ENCODE measurements around the gene FSTL4. TPM values are rescaled to one million over a fixed set of nuclear protein-coding genes. Genes with fewer than 3 reads are reported as not detected.
A peak's percentile ranks its signal among the peaks of the same experiment; 100 is the strongest.

FSTL4 gene
- total RNA-seq, 4 donors from 2014 or later = 0.27 TPM; not detected in 3

DNA sequence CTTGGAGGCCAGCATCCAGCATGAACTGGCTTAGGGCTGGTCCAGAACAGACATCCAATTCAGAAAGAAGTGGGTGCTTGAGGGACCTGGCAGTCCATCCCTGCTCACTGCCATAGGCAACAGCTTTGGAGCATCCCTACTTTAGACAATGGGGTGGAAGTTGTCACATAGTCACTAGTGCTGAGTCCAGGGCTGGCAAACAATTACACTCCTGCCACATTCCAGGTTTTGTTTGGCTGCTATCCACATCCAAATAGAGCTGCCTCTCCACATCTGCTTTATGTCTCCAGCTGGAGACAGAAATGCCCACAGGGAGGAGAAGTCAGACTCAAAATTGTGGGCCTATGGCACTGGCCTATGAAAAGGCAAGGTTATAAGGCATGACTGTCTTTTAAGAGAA lies 7.0 kb downstream of the FSTL4 start:
- Histone ChIP-seq H3K27me3 (peaks cover 54% of the 10 kb centered on the region), H3K4me3 (no peak overlapping the region), H3K36me3 (no peaks in the 10 kb centered on the region), H3K9me3 (no peaks in the 10 kb centered on the region), H3K27ac (no peak overlapping the region), H3K4me1 (no peaks in the 10 kb centered on the region)
- TF ChIP-seq EP300 (IDR thresholded peaks at IDR 0.05; ENCODE audit: low read depth) = no peak
- peak in 1 of 3 donors; percentile 24 for TF ChIP-seq POLR2AphosphoS5 (IDR thresholded peaks at IDR 0.05)
- TF ChIP-seq, protein P1, sequence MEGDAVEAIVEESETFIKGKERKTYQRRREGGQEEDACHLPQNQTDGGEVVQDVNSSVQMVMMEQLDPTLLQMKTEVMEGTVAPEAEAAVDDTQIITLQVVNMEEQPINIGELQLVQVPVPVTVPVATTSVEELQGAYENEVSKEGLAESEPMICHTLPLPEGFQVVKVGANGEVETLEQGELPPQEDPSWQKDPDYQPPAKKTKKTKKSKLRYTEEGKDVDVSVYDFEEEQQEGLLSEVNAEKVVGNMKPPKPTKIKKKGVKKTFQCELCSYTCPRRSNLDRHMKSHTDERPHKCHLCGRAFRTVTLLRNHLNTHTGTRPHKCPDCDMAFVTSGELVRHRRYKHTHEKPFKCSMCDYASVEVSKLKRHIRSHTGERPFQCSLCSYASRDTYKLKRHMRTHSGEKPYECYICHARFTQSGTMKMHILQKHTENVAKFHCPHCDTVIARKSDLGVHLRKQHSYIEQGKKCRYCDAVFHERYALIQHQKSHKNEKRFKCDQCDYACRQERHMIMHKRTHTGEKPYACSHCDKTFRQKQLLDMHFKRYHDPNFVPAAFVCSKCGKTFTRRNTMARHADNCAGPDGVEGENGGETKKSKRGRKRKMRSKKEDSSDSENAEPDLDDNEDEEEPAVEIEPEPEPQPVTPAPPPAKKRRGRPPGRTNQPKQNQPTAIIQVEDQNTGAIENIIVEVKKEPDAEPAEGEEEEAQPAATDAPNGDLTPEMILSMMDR (IDR thresholded peaks at IDR 0.05) = no peak
- no peak for TF ChIP-seq POLR2A (IDR thresholded peaks at IDR 0.05)
- intact Hi-C loops (cut with DNase I; ENCODE audit: low total_unique reads) = no loop called here
- in situ Hi-C loops (cut with MboI; ENCODE audit: low pct_ligation_motif_present in 1 of 4, low pct_unique_long_range_greater_than_20kb in 1 of 4, low sequenced_read_pairs in 3 of 4) = no loop called here
- DNase-seq = no peak

DNA sequence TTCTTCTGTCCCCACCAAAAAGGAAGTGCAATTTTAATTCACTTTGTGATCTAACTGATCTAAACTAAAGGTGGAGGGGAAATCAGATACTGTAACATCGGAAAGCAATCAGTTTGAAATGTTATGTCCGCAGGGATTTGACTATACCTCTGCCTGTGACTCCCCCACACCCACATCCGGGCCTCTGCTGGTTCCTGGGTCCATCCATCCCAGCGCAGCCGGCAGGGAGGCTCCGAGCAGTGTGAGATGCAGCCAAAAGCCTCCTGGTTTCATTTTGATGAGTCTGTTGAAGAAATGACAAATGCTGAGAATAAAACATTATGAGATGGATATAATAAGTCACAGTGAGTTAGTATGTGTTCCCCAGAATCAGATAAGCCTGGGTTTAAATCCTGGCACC lies 8.6 kb downstream of the FSTL4 start:
- 75 to 92% methylated on average over 2 to 6 of the region's 6 CpGs for WGBS, 2 donors (ENCODE audit: low coverage in 1 of 2)
- DNase-seq = no peak
- H3K36me3 ChIP-seq = no peaks in the 10 kb centered on the region
- no peak overlapping the region for H3K27ac ChIP-seq
- no peak overlapping the region for H3K4me3 ChIP-seq
- H3K4me1 ChIP-seq = no peaks in the 10 kb centered on the region
- TF ChIP-seq, protein P1 (IDR thresholded peaks at IDR 0.05) = no peak
- H3K27me3 ChIP-seq = peaks cover 38% of the 10 kb centered on the region
- H3K9me3 ChIP-seq = no peaks in the 10 kb centered on the region
- in situ Hi-C loops (cut with MboI; ENCODE audit: low pct_ligation_motif_present in 1 of 4, low pct_unique_long_range_greater_than_20kb in 1 of 4, low sequenced_read_pairs in 3 of 4) (no loop called here), intact Hi-C loops (cut with DNase I; ENCODE audit: low total_unique reads) (no loop called here)

DNA sequence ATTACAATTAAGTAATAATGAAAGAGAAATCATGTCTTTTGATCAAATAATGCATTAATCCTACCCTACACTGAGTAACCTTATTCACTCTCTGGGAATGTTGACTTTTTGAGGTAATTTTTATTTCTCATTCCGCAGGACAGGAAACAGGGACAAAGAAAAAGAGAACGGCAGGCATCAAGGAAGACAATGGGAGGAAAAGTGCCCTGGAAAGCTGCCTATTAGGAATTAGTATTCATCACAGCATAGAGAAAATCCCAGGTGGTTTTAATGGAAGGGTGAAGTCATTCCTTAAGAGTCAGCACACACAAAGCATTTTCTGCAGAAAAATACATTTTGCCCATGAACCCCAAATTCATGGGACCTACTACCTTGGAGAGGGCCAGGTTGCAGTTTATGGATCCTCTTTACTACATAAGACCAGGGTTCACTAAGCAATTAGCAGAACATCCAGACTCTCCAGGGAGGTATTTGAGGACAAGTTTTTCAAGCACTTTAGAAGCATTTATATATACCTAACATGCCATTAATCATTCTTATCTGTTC lies 9.4 kb downstream of the FSTL4 start:
- DNase-seq = no peak
- intact Hi-C loops (cut with DNase I; ENCODE audit: low total_unique reads) = no loop called here
- H3K36me3 ChIP-seq = no peaks in the 10 kb centered on the region
- no peak overlapping the region for H3K27ac ChIP-seq
- peaks cover 30% of the 10 kb centered on the region for H3K27me3 ChIP-seq
- H3K4me3 ChIP-seq = no peak overlapping the region
- H3K9me3 ChIP-seq = no peaks in the 10 kb centered on the region
- no peaks in the 10 kb centered on the region for H3K4me1 ChIP-seq
- TF ChIP-seq POLR2AphosphoS5 (IDR thresholded peaks at IDR 0.05) (no peak), EP300 (IDR thresholded peaks at IDR 0.05; ENCODE audit: low read depth) (no peak), POLR2A (IDR thresholded peaks at IDR 0.05) (no peak)
- TF ChIP-seq, protein P1 (IDR thresholded peaks at IDR 0.05) = no peak
- in situ Hi-C loops (cut with MboI; ENCODE audit: low pct_ligation_motif_present in 1 of 4, low pct_unique_long_range_greater_than_20kb in 1 of 4, low sequenced_read_pairs in 3 of 4) = no loop called here
- 43% methylated on average over 2 of the region's 2 CpGs; no CpG with 5 or more reads in 1 of the 2 donors for WGBS, 2 donors (ENCODE audit: low coverage in 1 of 2)

DNA sequence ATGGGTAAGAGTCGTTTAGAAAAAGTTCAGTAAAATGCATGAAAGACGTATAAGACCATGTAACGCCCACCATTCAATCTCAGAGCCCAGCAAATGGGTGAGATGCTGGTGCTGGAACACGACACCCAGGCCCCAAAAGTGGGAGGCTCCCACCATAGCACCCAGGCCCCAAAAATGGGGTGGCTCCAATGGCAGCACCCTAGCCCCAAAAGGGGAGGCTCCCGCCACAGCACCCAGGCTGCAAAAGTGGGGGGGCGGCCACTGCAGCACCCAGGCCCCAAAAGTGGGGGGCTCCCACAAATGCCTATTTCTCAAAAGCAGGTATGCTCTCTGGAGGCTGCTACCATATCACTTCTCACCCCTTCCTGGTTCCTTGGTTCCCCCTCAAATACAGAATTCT lies 12.7 kb downstream of the FSTL4 start:
- no peak overlapping the region for H3K27ac ChIP-seq
- H3K27me3 ChIP-seq = peaks cover 21% of the 10 kb centered on the region
- no peaks in the 10 kb centered on the region for H3K4me1 ChIP-seq
- no peaks in the 10 kb centered on the region for H3K9me3 ChIP-seq
- 73% methylated on average over 3 to 6 of the region's 6 CpGs for WGBS, 2 donors (ENCODE audit: low coverage in 1 of 2)
- in situ Hi-C loops (cut with MboI; ENCODE audit: low pct_ligation_motif_present in 1 of 4, low pct_unique_long_range_greater_than_20kb in 1 of 4, low sequenced_read_pairs in 3 of 4) = no loop called here
- TF ChIP-seq POLR2AphosphoS5 (IDR thresholded peaks at IDR 0.05) (no peak), EP300 (IDR thresholded peaks at IDR 0.05; ENCODE audit: low read depth) (no peak), POLR2A (IDR thresholded peaks at IDR 0.05) (no peak)
- TF ChIP-seq, protein P1 (IDR thresholded peaks at IDR 0.05) = no peak
- no peak overlapping the region for H3K4me3 ChIP-seq
- DNase-seq = no peak
- no peaks in the 10 kb centered on the region for H3K36me3 ChIP-seq
- intact Hi-C loops (cut with DNase I; ENCODE audit: low total_unique reads) = no loop called here

Data from transverse colon (tissue), 4 donors.